Activated naive CD8-positive, alpha-beta T cell (primary cell): ENCODE data around the gene ZSWIM9.

Source experiments
- H3K27ac Mint-ChIP-seq: one replicate; pipeline ENCODE4 v1.8.0; 2021; ENCODE audit warnings: mixed read lengths
- H3K27me3 Mint-ChIP-seq: one replicate; pipeline ENCODE4 v1.8.0; 2021; ENCODE audit warnings: mixed read lengths
- H3K36me3 Mint-ChIP-seq: one replicate; pipeline ENCODE4 v1.8.0; 2021; ENCODE audit warnings: mixed read lengths
- H3K4me1 Mint-ChIP-seq: one replicate; pipeline ENCODE4 v1.8.0; 2021; ENCODE audit warnings: low read depth, mixed read lengths
- H3K4me3 Mint-ChIP-seq: one replicate; pipeline ENCODE4 v1.8.0; 2021; ENCODE audit warnings: mild to moderate bottlenecking, mixed read lengths
- H3K9me3 Mint-ChIP-seq: one replicate; pipeline ENCODE4 v1.8.0; 2021; ENCODE audit warnings: low read depth, mixed read lengths

The ZSWIM9 gene

GRCh38 chr19:48154003-48154402, 16.5 kb upstream of the ZSWIM9 start:
- Mint-ChIP-seq H3K27me3 (no peaks in the 10 kb centered on the region), H3K27ac (no peak overlapping the region), H3K4me1 (no peaks in the 10 kb centered on the region), H3K4me3 (no peak overlapping the region), H3K36me3 (peaks cover 5% of the 10 kb centered on the region), H3K9me3 (no peaks in the 10 kb centered on the region)

GRCh38 chr19:48158210-48158790, 12.2 kb upstream of the ZSWIM9 start:
- Mint-ChIP-seq H3K4me1 (no peaks in the 10 kb centered on the region), H3K36me3 (peaks cover 9% of the 10 kb centered on the region), H3K4me3 (no peak overlapping the region), H3K27ac (no peak overlapping the region), H3K9me3 (no peaks in the 10 kb centered on the region), H3K27me3 (no peaks in the 10 kb centered on the region)

GRCh38 chr19:48168689-48169088, 1.8 kb upstream of the ZSWIM9 start:
- Mint-ChIP-seq H3K27me3 (no peaks in the 10 kb centered on the region), H3K27ac (peak overlapping the region; percentile 85), H3K4me1 (peaks cover 22% of the 10 kb centered on the region), H3K36me3 (peaks cover 3% of the 10 kb centered on the region), H3K4me3 (peak overlapping the region; percentile 98), H3K9me3 (no peaks in the 10 kb centered on the region)

- Mint-ChIP-seq H3K4me1 (peaks cover 22% of the 10 kb centered on the region), H3K36me3 (peaks cover 3% of the 10 kb centered on the region), H3K9me3 (no peaks in the 10 kb centered on the region), H3K27ac (peak overlapping the region; percentile 100), H3K4me3 (peak overlapping the region; percentile 98), H3K27me3 (no peaks in the 10 kb centered on the region)
These were observed 922 bp upstream of the ZSWIM9 start for GRCh38 chr19:48169578-48169938.

GRCh38 chr19:48170817-48171347, 402 bp downstream of the ZSWIM9 start:
- peaks cover 6% of the 10 kb centered on the region for H3K36me3 Mint-ChIP-seq
- no peaks in the 10 kb centered on the region for H3K27me3 Mint-ChIP-seq
- H3K9me3 Mint-ChIP-seq, result no peaks in the 10 kb centered on the region

GRCh38 chr19:48171710-48172109, 1.2 kb downstream of the ZSWIM9 start:
- no peak overlapping the region for H3K27ac Mint-ChIP-seq
- H3K4me1 Mint-ChIP-seq, result peaks cover 20% of the 10 kb centered on the region
- H3K9me3 Mint-ChIP-seq, result no peaks in the 10 kb centered on the region
- H3K27me3 Mint-ChIP-seq, result no peaks in the 10 kb centered on the region
- H3K36me3 Mint-ChIP-seq, result peaks cover 6% of the 10 kb centered on the region
- H3K4me3 Mint-ChIP-seq, result peak overlapping the region; percentile 98

More at GRCh38 chr19:48170817-48171347, 402 bp downstream of the ZSWIM9 start:
- H3K4me3 Mint-ChIP-seq, result peak overlapping the region; percentile 98
- peaks cover 22% of the 10 kb centered on the region for H3K4me1 Mint-ChIP-seq
- H3K27ac Mint-ChIP-seq, result peak overlapping the region; percentile 86

GRCh38 chr19:48174445-48175030, 4.1 kb downstream of the ZSWIM9 start:
- no peak overlapping the region for H3K27ac Mint-ChIP-seq

GRCh38 chr19:48175578-48175977, 5.1 kb downstream of the ZSWIM9 start:
- Mint-ChIP-seq H3K4me1 (peaks cover 7% of the 10 kb centered on the region), H3K27ac (no peak overlapping the region), H3K4me3 (no peak overlapping the region), H3K36me3 (peaks cover 15% of the 10 kb centered on the region), H3K9me3 (no peaks in the 10 kb centered on the region), H3K27me3 (no peaks in the 10 kb centered on the region)

More at GRCh38 chr19:48174445-48175030, 4.1 kb downstream of the ZSWIM9 start:
- no peaks in the 10 kb centered on the region for H3K9me3 Mint-ChIP-seq
- H3K4me1 Mint-ChIP-seq, result peaks cover 9% of the 10 kb centered on the region
- no peak overlapping the region for H3K4me3 Mint-ChIP-seq
- H3K36me3 Mint-ChIP-seq, result peaks cover 13% of the 10 kb centered on the region
- H3K27me3 Mint-ChIP-seq, result no peaks in the 10 kb centered on the region

GRCh38 chr19:48176226-48176625, 5.7 kb downstream of the ZSWIM9 start:
- Mint-ChIP-seq H3K27ac (no peak overlapping the region), H3K27me3 (no peaks in the 10 kb centered on the region), H3K4me1 (peaks cover 2% of the 10 kb centered on the region), H3K9me3 (peaks cover 2% of the 10 kb centered on the region), H3K36me3 (peaks cover 15% of the 10 kb centered on the region), H3K4me3 (no peak overlapping the region)

- no peaks in the 10 kb centered on the region for H3K27me3 Mint-ChIP-seq
- H3K4me3 Mint-ChIP-seq, result no peak overlapping the region
These were observed 11.0 kb downstream of the ZSWIM9 start for GRCh38 chr19:48181505-48181904.

GRCh38 chr19:48182434-48182833, 12.0 kb downstream of the ZSWIM9 start:
- no peak overlapping the region for H3K4me3 Mint-ChIP-seq
- H3K36me3 Mint-ChIP-seq, result peaks cover 13% of the 10 kb centered on the region
- H3K27ac Mint-ChIP-seq, result no peak overlapping the region
- peaks cover 7% of the 10 kb centered on the region for H3K9me3 Mint-ChIP-seq
- no peaks in the 10 kb centered on the region for H3K27me3 Mint-ChIP-seq
- H3K4me1 Mint-ChIP-seq, result no peaks in the 10 kb centered on the region

More at GRCh38 chr19:48181505-48181904, 11.0 kb downstream of the ZSWIM9 start:
- Mint-ChIP-seq H3K27ac (no peak overlapping the region), H3K4me1 (no peaks in the 10 kb centered on the region), H3K9me3 (peaks cover 7% of the 10 kb centered on the region), H3K36me3 (peaks cover 17% of the 10 kb centered on the region)

GRCh38 chr19:48183356-48183755, 12.9 kb downstream of the ZSWIM9 start:
- Mint-ChIP-seq H3K27ac (no peak overlapping the region), H3K36me3 (peaks cover 16% of the 10 kb centered on the region), H3K9me3 (peaks cover 7% of the 10 kb centered on the region), H3K4me3 (no peak overlapping the region), H3K4me1 (no peaks in the 10 kb centered on the region), H3K27me3 (no peaks in the 10 kb centered on the region)

GRCh38 chr19:48186015-48186414, 15.5 kb downstream of the ZSWIM9 start:
- no peak overlapping the region for H3K27ac Mint-ChIP-seq
- H3K9me3 Mint-ChIP-seq, result peaks cover 7% of the 10 kb centered on the region
- H3K27me3 Mint-ChIP-seq, result no peaks in the 10 kb centered on the region
- H3K36me3 Mint-ChIP-seq, result peaks cover 13% of the 10 kb centered on the region
- no peak overlapping the region for H3K4me3 Mint-ChIP-seq
- H3K4me1 Mint-ChIP-seq, result peaks cover 1% of the 10 kb centered on the region

- Mint-ChIP-seq H3K9me3 (peaks cover 2% of the 10 kb centered on the region), H3K4me3 (no peak overlapping the region), H3K4me1 (peaks cover 1% of the 10 kb centered on the region), H3K27me3 (no peaks in the 10 kb centered on the region), H3K36me3 (peaks cover 9% of the 10 kb centered on the region), H3K27ac (no peak overlapping the region)
These were observed 16.1 kb downstream of the ZSWIM9 start for GRCh38 chr19:48186541-48186991.

- Mint-ChIP-seq H3K4me1 (peaks cover 5% of the 10 kb centered on the region), H3K36me3 (peaks cover 5% of the 10 kb centered on the region), H3K4me3 (no peak overlapping the region), H3K9me3 (no peaks in the 10 kb centered on the region), H3K27ac (no peak overlapping the region), H3K27me3 (no peaks in the 10 kb centered on the region)
These were observed 19.9 kb downstream of the ZSWIM9 start for GRCh38 chr19:48190288-48190884.
